HepG2 (cell line): ENCODE data around the gene IFNK. TPM values are rescaled to one million over a fixed set of nuclear protein-coding genes. Genes with fewer than 3 reads are reported as not detected.

Experiments
- ARNTL ChIP-seq: sonication (generic); formaldehyde crosslinking; IDR thresholded peaks from 2 replicates; pipeline ENCODE4 v1.4.0; 2020; ENCODE audit warnings: mild to moderate bottlenecking, missing genetic modification reagents
- ASH2L ChIP-seq: fragments of 300-600, 200-600 bp; sonication (generic); IDR thresholded peaks from 2 replicates; pipeline ENCODE4 v1.7.0; 2017; ENCODE audit warnings: low read depth, mild to moderate bottlenecking, moderate library complexity, mixed read lengths, low read length; ENCODE audit not compliant: insufficient read length
- ATAD3A ChIP-seq: sonication (generic); formaldehyde crosslinking; IDR thresholded peaks from 2 replicates; pipeline ENCODE4 v1.4.0; 2020; ENCODE audit warnings: missing genetic modification reagents
- CBX2 ChIP-seq, 2 experiments: fragments of 200-600 bp in 1 of 2; sonication (generic); formaldehyde crosslinking in 1 of 2; IDR thresholded peaks; 2 replicates each; pipeline versions ENCODE4 v1.7.0 to v1.8.1; 2018 to 2022; ENCODE audit warnings: low read depth in 2 of 2, low read length in 1 of 2, mild to moderate bottlenecking in 1 of 2, missing genetic modification reagents in 1 of 2
- CHD4 ChIP-seq: fragments of 200-600 bp; sonication (generic); IDR thresholded peaks from 2 replicates; pipeline ENCODE4 v1.7.0; 2017; ENCODE audit warnings: mild to moderate bottlenecking, low read length, borderline replicate concordance
- E2F1 ChIP-seq: sonication (generic); formaldehyde crosslinking; IDR thresholded peaks from 2 replicates; pipeline ENCODE4 v1.5.0; 2020; ENCODE audit warnings: missing genetic modification reagents
- E2F5 ChIP-seq: sonication (generic); formaldehyde crosslinking; conservative IDR thresholded peaks from 2 replicates; pipeline ENCODE4 v1.4.0; 2020; ENCODE audit warnings: missing genetic modification reagents
- FOXP4 ChIP-seq: sonication (generic); formaldehyde crosslinking; IDR thresholded peaks from 2 replicates; pipeline ENCODE4 v1.4.0; 2020; ENCODE audit warnings: missing genetic modification reagents
- HDAC6 ChIP-seq: fragments of 200-600 bp; sonication (generic); IDR thresholded peaks from 2 replicates; pipeline ENCODE4 v1.7.0; 2017; ENCODE audit warnings: mild to moderate bottlenecking, antibody characterized with exemption, low read length, low read depth
- HNF4G ChIP-seq, 2 experiments: sonication (generic) in 1 of 2; formaldehyde crosslinking in 1 of 2; IDR thresholded peaks; 2 replicates each; pipeline versions ENCODE4 v1.4.0 to v1.6.1; 2011 to 2020; ENCODE audit warnings: borderline replicate concordance in 2 of 2, low read depth in 2 of 2, mild to moderate bottlenecking in 2 of 2, low read length in 1 of 2, missing genetic modification reagents in 1 of 2, moderate library complexity in 1 of 2
- JARID2 ChIP-seq: sonication (generic); formaldehyde crosslinking; IDR thresholded peaks from 2 replicates; pipeline ENCODE4 v1.8.1; 2023; ENCODE audit warnings: missing genetic modification reagents, inconsistent platforms; ENCODE audit not compliant: insufficient replicate concordance
- KDM6A ChIP-seq: IDR thresholded peaks from 2 replicates; pipeline ENCODE4 v1.6.1; 2016; ENCODE audit warnings: low read depth
- MAFF ChIP-seq: IDR thresholded peaks from 2 replicates; pipeline ENCODE4 v1.6.1; 2011; ENCODE audit warnings: low read depth, low read length, improper control_type of control experiment
- NCOA5 ChIP-seq: sonication (generic); formaldehyde crosslinking; IDR thresholded peaks from 2 replicates; pipeline ENCODE4 v1.4.0; 2020; ENCODE audit warnings: missing genetic modification reagents
- POLR2A ChIP-seq, 2 experiments: IDR thresholded peaks; 2 replicates each; pipeline ENCODE4 v1.6.1; 2011; ENCODE audit warnings: low read depth in 2 of 2, low read length in 2 of 2, mild to moderate bottlenecking in 1 of 2, moderate library complexity in 1 of 2; ENCODE audit not compliant: insufficient read depth in 1 of 2
- SMAD1 ChIP-seq: sonication (generic); formaldehyde crosslinking; IDR thresholded peaks from 2 replicates; pipeline ENCODE4 v1.4.0; 2020; ENCODE audit warnings: missing genetic modification reagents, low read depth, mild to moderate bottlenecking, borderline replicate concordance
- TEAD2 ChIP-seq: sonication (generic); formaldehyde crosslinking; IDR thresholded peaks from 2 replicates; pipeline ENCODE4 v1.9.0; 2021; ENCODE audit warnings: missing genetic modification reagents
- TFDP1 ChIP-seq: IDR thresholded peaks from 2 replicates; pipeline ENCODE4 v1.6.1; 2016; ENCODE audit warnings: missing compliant biosample characterization, missing genetic modification reagents, borderline replicate concordance
- ZBTB39 ChIP-seq: sonication (generic); formaldehyde crosslinking; IDR thresholded peaks from 2 replicates; pipeline ENCODE4 v1.5.0; 2020; ENCODE audit warnings: missing genetic modification reagents
- ZMAT5 ChIP-seq: sonication (generic); formaldehyde crosslinking; IDR thresholded peaks from 2 replicates; pipeline ENCODE4 v1.5.0; 2020; ENCODE audit warnings: mild to moderate bottlenecking, low read depth, missing genetic modification reagents, borderline replicate concordance
- ZNF619 ChIP-seq: sonication (generic); formaldehyde crosslinking; IDR thresholded peaks from 2 replicates; pipeline ENCODE4 v1.4.0; 2020; ENCODE audit warnings: mild to moderate bottlenecking, missing genetic modification reagents
- ZNF850 ChIP-seq: sonication (generic); formaldehyde crosslinking; conservative IDR thresholded peaks from 2 replicates; pipeline ENCODE4 v1.9.0; 2021; ENCODE audit warnings: mild to moderate bottlenecking, missing genetic modification reagents
- ZNF879 ChIP-seq: sonication (generic); formaldehyde crosslinking; IDR thresholded peaks from 2 replicates; pipeline ENCODE4 v1.8.1; 2023; ENCODE audit warnings: missing genetic modification reagents
- polyA plus RNA-seq, 8 experiments: library from polyadenylated mRNA; depleted of rRNA in 3 of 8; stranded (reverse) in 7 of 8; unstranded in 1 of 8; fragments of >200 nt; fragmentation: Illumina TruSeq in 4 of 8; extraction: Trizol in 4 of 8; gene quantifications; 2 replicates each; pipeline versions ENCODE4 v1.2.1 to v1.2.3, GENCODE V29; 2011 to 2016; ENCODE audit warnings: low read depth in 4 of 8, missing spikeins in 1 of 8, mixed read lengths in 1 of 8; ENCODE audit not compliant: insufficient read depth in 1 of 8
- total RNA-seq, 5 experiments: library from RNA; depleted of rRNA; stranded (reverse); fragments of >200 nt; fragmentation: Illumina TruSeq; extraction: Trizol; gene quantifications; 2 replicates each; pipeline ENCODE4 v1.2.3, GENCODE V29; 2016; ENCODE audit warnings: low read depth in 1 of 5

Gene IFNK
- total and polyA plus RNA-seq, 2 of the 13 experiments (the other 11 are each of a cell fraction or from before 2014, with no cell fraction given) = not detected

- no peak for TF ChIP-seq ZNF619 (CRISPR knock-in tag)
- no peak for TF ChIP-seq TFDP1 (CRISPR knock-in tag)
- no peak for TF ChIP-seq ZMAT5 (CRISPR knock-in tag)
- TF ChIP-seq CBX2 (IDR thresholded peaks at IDR 0.05; ENCODE audit: low read depth, low read length) = no peak
- no peak for TF ChIP-seq CBX2 (CRISPR knock-in tag; IDR thresholded peaks at IDR 0.05; ENCODE audit: low read depth)
- TF ChIP-seq SMAD1 (CRISPR knock-in tag) = no peak
- TF ChIP-seq HNF4G (IDR thresholded peaks at IDR 0.05; ENCODE audit: borderline replicate concordance, low read depth, low read length) = peak; percentile 73
- TF ChIP-seq HNF4G (CRISPR knock-in tag; IDR thresholded peaks at IDR 0.05; ENCODE audit: borderline replicate concordance, low read depth) = no peak
- no peak for TF ChIP-seq MAFF
- no peak for TF ChIP-seq ZNF879 (CRISPR knock-in tag)
- no peak for TF ChIP-seq E2F1 (CRISPR knock-in tag)
- no peak for TF ChIP-seq HDAC6
- peak; percentile 54; the same call in 1 of the 2 replicates for TF ChIP-seq CHD4
- no peak for TF ChIP-seq ZNF850
- no peak for TF ChIP-seq ZBTB39 (CRISPR knock-in tag)
- TF ChIP-seq FOXP4 (CRISPR knock-in tag) = no peak
- no peak for TF ChIP-seq TEAD2 (CRISPR knock-in tag)
- TF ChIP-seq POLR2A (IDR thresholded peaks at IDR 0.05; ENCODE audit: insufficient read depth in 1 of 2, low read depth in 2 of 2, low read length in 2 of 2) = no peak
- TF ChIP-seq NCOA5 (CRISPR knock-in tag) = no peak
- TF ChIP-seq KDM6A = no peak
- TF ChIP-seq ATAD3A (CRISPR knock-in tag) = no peak
- peak; percentile 36 for TF ChIP-seq ASH2L
- TF ChIP-seq ARNTL = no peak
- TF ChIP-seq E2F5 (CRISPR knock-in tag) = no peak
- no peak for TF ChIP-seq JARID2 (CRISPR knock-in tag)
Measured at GRCh38 chr9:27566118-27566517, 42.0 kb downstream of the IFNK start (continued).
